H1 (cell line): ENCODE measurements around the gene HS2ST1. TPM values are rescaled to one million over a fixed set of nuclear protein-coding genes. Genes with fewer than 3 reads are reported as not detected.

ENCODE experiments used
- CTCF ChIA-PET: fragments of 300-600 bp; sonication (Branson Sonifier 250); formaldehyde crosslinking; loops from one replicate; lab custom pipeline; 2021; ENCODE audit not compliant: partially characterized antibody; lab: Charles Lee
- POLR2A ChIA-PET: fragments of 300-600 bp; sonication (Branson Sonifier 250); formaldehyde crosslinking; loops from one replicate; lab custom pipeline; 2021; ENCODE audit warnings: inconsistent platforms; ENCODE audit not compliant: partially characterized antibody; lab: Charles Lee
- DNase-seq, 2 experiments: peaks; one replicate each; pipeline versions ENCODE4 v3.0.0 to v3.0.0-alpha.2; 2010 to 2022; ENCODE audit warnings: low spot score in 2 of 2, low read depth in 1 of 2, mixed read lengths in 1 of 2
- FAIRE-seq: peaks from 2 replicates; lab custom pipeline; 2011; peaks lifted over from hg19 to GRCh38; lab: Jason Lieb, UNC
- H2AFZ ChIP-seq: 2 replicates; pipeline ENCODE4 v1.8.1; 2012; ENCODE audit warnings: low read length, inconsistent platforms
- H2AK5ac ChIP-seq: 2 replicates; pipeline ENCODE4 v1.6.1; 2013; ENCODE audit warnings: low read depth, low read length
- H2BK120ac ChIP-seq: replicated peaks from 2 replicates; pipeline ENCODE3; 2013; ENCODE audit warnings: low read depth, low read length, inconsistent platforms
- H2BK12ac ChIP-seq: 2 replicates; pipeline ENCODE4 v1.6.1; 2013; ENCODE audit warnings: low read depth, low read length
- H2BK15ac ChIP-seq: 2 replicates; pipeline ENCODE4 v1.6.1; 2013; ENCODE audit warnings: low read length
- H2BK20ac ChIP-seq: 2 replicates; pipeline ENCODE4 v1.6.1; 2013; ENCODE audit warnings: low read length
- H2BK5ac ChIP-seq: 2 replicates; pipeline ENCODE4 v1.6.1; 2013; ENCODE audit warnings: low read depth, low read length
- H3K14ac ChIP-seq: 2 replicates; pipeline ENCODE4 v1.6.1; 2013; ENCODE audit warnings: inconsistent platforms; ENCODE audit not compliant: insufficient read length
- H3K18ac ChIP-seq: 2 replicates; pipeline ENCODE4 v1.6.1; 2013; ENCODE audit warnings: low read length; ENCODE audit errors: extremely low read depth
- H3K23ac ChIP-seq: 2 replicates; pipeline ENCODE4 v1.6.1; 2013; ENCODE audit warnings: inconsistent platforms; ENCODE audit not compliant: insufficient read length
- H3K23me2 ChIP-seq: 2 replicates; pipeline ENCODE4 v1.6.1; 2013; ENCODE audit warnings: low read depth, low read length
- H3K27ac ChIP-seq: 2 replicates; pipeline ENCODE4 v1.6.1; 2011; ENCODE audit warnings: low read depth, low read length, inconsistent platforms
- H3K27me3 ChIP-seq, 4 experiments: replicated peaks in 1 of 4; 1 replicate in 1 of 4; 2 replicates in 3 of 4; pipeline versions ENCODE4 v1.6.1 to v1.8.1; 2011 to 2013; ENCODE audit warnings: low read length in 3 of 4, mild to moderate bottlenecking in 3 of 4, inconsistent platforms in 2 of 4, mixed read lengths in 2 of 4, moderate library complexity in 1 of 4; ENCODE audit not compliant: control insufficient read depth in 3 of 4, insufficient read depth in 3 of 4; ENCODE audit errors: extremely low read depth in 1 of 4
- H3K36me3 ChIP-seq, 4 experiments: 2 replicates each; pipeline versions ENCODE4 v1.6.1 to v1.8.1; 2011 to 2013; ENCODE audit warnings: mild to moderate bottlenecking in 4 of 4, low read length in 3 of 4, moderate library complexity in 2 of 4, control low read depth in 1 of 4, inconsistent platforms in 1 of 4; ENCODE audit not compliant: insufficient read depth in 4 of 4, control insufficient read depth in 2 of 4
- H3K4ac ChIP-seq: replicated peaks from 2 replicates; pipeline ENCODE3; 2013; ENCODE audit warnings: low read length, low read depth, mixed read lengths, inconsistent platforms; ENCODE audit not compliant: insufficient read length
- H3K4me1 ChIP-seq, 4 experiments: replicated peaks in 1 of 4; 1 replicate in 1 of 4; 2 replicates in 3 of 4; pipeline versions ENCODE4 v1.6.1 to v1.8.1; 2011 to 2013; ENCODE audit warnings: low read length in 3 of 4, inconsistent platforms in 2 of 4, mixed read lengths in 1 of 4; ENCODE audit not compliant: insufficient read depth in 4 of 4, control insufficient read depth in 3 of 4
- H3K4me2 ChIP-seq, 2 experiments: 2 replicates each; pipeline versions ENCODE4 v1.6.1 to v1.8.1; 2011 to 2013; ENCODE audit warnings: low read depth in 2 of 2, low read length in 2 of 2, control low read depth in 1 of 2, inconsistent platforms in 1 of 2, mild to moderate bottlenecking in 1 of 2; ENCODE audit not compliant: insufficient read depth in 1 of 2
- H3K4me3 ChIP-seq, 4 experiments: fragments of 200-600, 300-600 bp in 1 of 4; sonication (generic), shearing (Covaris generic), sonication (Bioruptor Twin) in 1 of 4; 2 replicates each; pipeline versions ENCODE4 v1.5.1 to v1.8.1; 2011 to 2016; ENCODE audit warnings: low read length in 4 of 4, low read depth in 3 of 4, control low read depth in 2 of 4, inconsistent platforms in 2 of 4, mild to moderate bottlenecking in 2 of 4, mixed read lengths in 1 of 4, moderate library complexity in 1 of 4; ENCODE audit not compliant: insufficient read depth in 2 of 4; ENCODE audit errors: extremely low read depth in 1 of 4
- H3K56ac ChIP-seq: replicated peaks from 2 replicates; pipeline ENCODE3; 2013; ENCODE audit warnings: low read depth, mild to moderate bottlenecking, mixed read lengths, low read length, inconsistent platforms; ENCODE audit not compliant: insufficient read length
- H3K79me1 ChIP-seq: 2 replicates; pipeline ENCODE4 v1.6.1; 2013; ENCODE audit warnings: low read depth, low read length, control low read depth
- H3K79me2 ChIP-seq, 2 experiments: 2 replicates each; pipeline versions ENCODE4 v1.6.1 to v1.8.1; 2012 to 2013; ENCODE audit warnings: low read length in 2 of 2, mild to moderate bottlenecking in 2 of 2, inconsistent platforms in 1 of 2; ENCODE audit not compliant: insufficient read depth in 2 of 2, control insufficient read depth in 1 of 2
- H3K9ac ChIP-seq, 4 experiments: replicated peaks in 1 of 4; 1 replicate in 1 of 4; 2 replicates in 3 of 4; pipeline versions ENCODE4 v1.6.1 to v1.8.1; 2011 to 2013; ENCODE audit warnings: low read depth in 3 of 4, low read length in 3 of 4, control low read depth in 2 of 4, mild to moderate bottlenecking in 2 of 4, moderate library complexity in 2 of 4, inconsistent platforms in 1 of 4; ENCODE audit errors: extremely low read depth in 1 of 4
- H3K9me3 ChIP-seq, 2 experiments: 2 replicates each; pipeline versions ENCODE4 v1.6.1 to v1.8.1; 2012 to 2013; ENCODE audit warnings: mild to moderate bottlenecking in 2 of 2, moderate library complexity in 2 of 2, control low read depth in 1 of 2, inconsistent platforms in 1 of 2, low read depth in 1 of 2, low read length in 1 of 2, mixed read lengths in 1 of 2; ENCODE audit not compliant: insufficient read depth in 2 of 2
- H4K20me1 ChIP-seq, 2 experiments: replicated peaks in 1 of 2; 2 replicates each; pipeline versions ENCODE3 to v1.8.1; 2011 to 2013; ENCODE audit warnings: inconsistent platforms in 2 of 2, low read length in 2 of 2, mild to moderate bottlenecking in 1 of 2; ENCODE audit not compliant: insufficient read depth in 2 of 2, control insufficient read depth in 1 of 2
- H4K5ac ChIP-seq: 2 replicates; pipeline ENCODE4 v1.6.1; 2013; ENCODE audit warnings: low read length, low read depth, mixed read lengths, inconsistent platforms; ENCODE audit not compliant: insufficient read length
- H4K8ac ChIP-seq: 2 replicates; pipeline ENCODE4 v1.8.0; 2013; ENCODE audit warnings: mild to moderate bottlenecking, moderate library complexity, low read length, inconsistent platforms; ENCODE audit not compliant: insufficient read depth; ENCODE audit errors: extremely low read depth
- H4K91ac ChIP-seq: replicated peaks from 2 replicates; pipeline ENCODE3; 2013; ENCODE audit warnings: low read length, mixed read lengths, inconsistent platforms; ENCODE audit not compliant: insufficient read length
- CREB1 ChIP-seq: IDR thresholded peaks from 2 replicates; pipeline ENCODE4 v1.6.1; 2012; ENCODE audit warnings: inconsistent platforms
- HDAC6 ChIP-seq: IDR thresholded peaks from one replicate; pipeline ENCODE4 v1.7.1; 2012; ENCODE audit warnings: low read depth, mild to moderate bottlenecking, inconsistent platforms, low read length, moderate library complexity
- KDM5A ChIP-seq: fragments of 200-600 bp; IDR thresholded peaks from 2 replicates; pipeline ENCODE4 v1.7.1; 2012; ENCODE audit warnings: mild to moderate bottlenecking, low read length, inconsistent platforms, mixed read lengths
- NRF1 ChIP-seq: IDR thresholded peaks from 2 replicates; pipeline ENCODE4 v1.6.1; 2011; ENCODE audit warnings: mild to moderate bottlenecking, low read depth, low read length, improper control_type of control experiment
- RBBP5 ChIP-seq: IDR thresholded peaks from 2 replicates; pipeline ENCODE4 v1.7.1; 2012; ENCODE audit warnings: low read depth, mild to moderate bottlenecking, inconsistent platforms, low read length, moderate library complexity, borderline replicate concordance
- SAP30 ChIP-seq: fragments of 300-600 bp; sonication (generic); IDR thresholded peaks from 2 replicates; pipeline ENCODE4 v1.7.1; 2012; ENCODE audit warnings: low read length, moderate library complexity, mild to moderate bottlenecking, inconsistent platforms; ENCODE audit not compliant: insufficient read depth, insufficient replicate concordance
- TEAD4 ChIP-seq: IDR thresholded peaks from 2 replicates; pipeline ENCODE4 v1.6.1; 2012; ENCODE audit warnings: low read depth, low read length, inconsistent platforms, mixed read lengths
- YY1 ChIP-seq: IDR thresholded peaks from 2 replicates; pipeline ENCODE4 v1.6.1; 2011; ENCODE audit warnings: low read depth, mild to moderate bottlenecking, low read length
- WGBS, 2 experiments: shearing (Covaris generic) in 1 of 2; methylation state at CpG; one replicate each; pipeline versions ENCODE4 v1.1.6 to v1.1.7; 2013 to 2015; ENCODE audit warnings: low lambda C conversion rate in 2 of 2, mixed read lengths in 2 of 2, inconsistent platforms in 1 of 2, low coverage in 1 of 2, missing lambda C conversion rate in 1 of 2; ENCODE audit not compliant: insufficient replicate concordance in 2 of 2, insufficient coverage in 1 of 2, insufficient read length in 1 of 2; ENCODE audit errors: extremely low coverage in 1 of 2, missing lambda C conversion rate in 1 of 2; 5-methylcytosine and 5-hydroxymethylcytosine counted together
- polyA plus RNA-seq, 7 experiments: library from polyadenylated mRNA; depleted of rRNA in 3 of 7; stranded (reverse) in 5 of 7; unstranded in 2 of 7; fragments of >200 nt in 5 of 7; fragments of 200-250 nt in 2 of 7; gene quantifications; 1 replicate in 5 of 7; 2 replicates in 1 of 7; 4 replicates in 1 of 7; pipeline versions ENCODE4 v1.2.1 to v1.2.3, GENCODE V29; 2011 to 2013; ENCODE audit warnings: missing spikeins in 2 of 7, mixed read lengths in 2 of 7
- total RNA-seq: library from RNA; stranded (reverse); fragmentation: NEBNext Ultra II Directional; extraction: Animal tissue kit (Norgen Biotek cat#: 25700); gene quantifications from 2 replicates; pipeline ENCODE4 v1.2.1, GENCODE V29; 2021

Gene HS2ST1
- total and polyA plus RNA-seq, 2 of the 8 experiments (the other 6 are each of a cell fraction or from before 2014, with no cell fraction given) = 5.2 to 28.3 TPM

- no peak for DNase-seq
- Histone ChIP-seq H2BK120ac (no peak overlapping the region), H3K18ac (no peak overlapping the region), H3K23ac (no peak overlapping the region), H2BK15ac (no peak overlapping the region), H3K4me2 (no peak overlapping the region), H3K14ac (no peak overlapping the region), H3K9ac (no peak overlapping the region), H2AFZ (no peak overlapping the region), H2BK12ac (no peak overlapping the region), H3K36me3 (no peaks in the 10 kb centered on the region; a peak in 2 of 8 replicates), H3K27ac (no peak overlapping the region), H3K79me1 (no peaks in the 10 kb centered on the region; the same call in 1 of the 2 replicates), H4K5ac (no peak overlapping the region), H3K79me2 (peaks cover 0 to 76% of the 10 kb centered on the region in 2 experiments; a peak in 3 of 4 replicates), H3K4ac (no peak overlapping the region), H3K27me3 (no peaks in the 10 kb centered on the region), H3K23me2 (no peaks in the 10 kb centered on the region), H4K20me1 (no peaks in the 10 kb centered on the region), H2AK5ac (no peak overlapping the region), H4K91ac (no peak overlapping the region), H4K8ac (no peak overlapping the region), H3K4me3 (no peak overlapping the region), H2BK5ac (no peak overlapping the region), H2BK20ac (no peak overlapping the region), H3K9me3 (no peaks in the 10 kb centered on the region; a peak in 1 of 4 replicates), H3K56ac (no peak overlapping the region), H3K4me1 (no peaks in the 10 kb centered on the region)
- POLR2A ChIA-PET = interaction anchor here (0.6 to 1.2 kb wide), 2 partner anchors 36 to 349 kb away, joined by 3 to 4 read pairs; partner anchors contain the start of gene SH3GLB1
- TF ChIP-seq YY1 (no peak), RBBP5 (no peak), CREB1 (no peak), HDAC6 (no peak), NRF1 (no peak), SAP30 (no peak), TEAD4 (no peak), KDM5A (no peak)
- 100% methylated on average over 1 of the region's 1 CpG; no CpG with 5 or more reads in 1 of the 2 experiments for WGBS, 2 experiments
- CTCF ChIA-PET = no interaction called here
- FAIRE-seq = no peak
These were observed 138.5 kb downstream of the HS2ST1 start for GRCh38 chr1:87052961-87053360.
